Measurements from ENCODE around the gene TRIM52. TPM values are rescaled to one million over a fixed set of nuclear protein-coding genes. Genes with fewer than 3 reads are reported as not detected.

Gene TRIM52
- total RNA-seq, result 3.6 and 5.4 TPM in 2 replicates

DNA sequence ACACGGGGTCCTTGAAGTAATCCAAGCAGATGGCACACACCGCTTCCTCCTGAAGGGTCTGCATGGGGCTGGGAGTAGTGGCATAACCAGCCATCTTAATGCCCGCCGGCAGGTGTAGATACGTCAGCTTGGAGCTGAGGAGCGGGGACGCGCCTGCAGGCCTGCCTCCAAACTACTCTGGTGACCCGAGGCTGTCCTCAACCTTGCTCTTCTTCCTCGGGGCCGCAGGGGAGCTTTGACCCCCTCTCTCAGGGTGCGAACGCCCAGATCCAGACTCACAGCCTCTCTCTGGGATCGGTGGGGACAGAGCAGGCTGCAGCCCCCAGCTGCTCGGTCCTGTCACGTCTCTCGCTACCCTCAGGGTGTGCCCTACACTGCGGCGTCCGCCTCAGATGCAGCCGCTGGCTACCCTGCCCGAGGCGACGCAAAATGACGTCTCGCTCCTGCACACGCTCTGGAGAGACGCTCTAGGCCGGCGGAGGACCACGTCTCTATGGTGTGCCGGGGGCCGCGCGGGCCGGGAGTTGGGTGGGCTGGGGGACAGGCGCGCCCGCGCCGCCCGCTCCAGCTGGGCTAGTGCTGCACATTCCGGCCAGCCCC lies at the start of gene TRIM52:
Gene TRIM52, minus strand, starts transcription at position 424 of the 600 bp plus-strand sequence. Its CDS starts 330 bp downstream, at position 94.

GRCh38 chr5:181243564-181244343 lies 17.2 kb downstream of the TRIM52 start, which contains the start of gene RACK1:
Gene RACK1, minus strand, starts transcription at chr5:181243906. Its CDS starts 106 bp downstream, at chr5:181243800.

GRCh38 chr5:181223058-181223728 lies 37.8 kb downstream of the TRIM52 start, which contains the start of gene TRIM41:
Gene TRIM41, plus strand, starts transcription at chr5:181223281. Its CDS starts 719 bp downstream, at chr5:181224000.

Other genes starting within 250 kb of the TRIM52 start
- 0.05 TPM in 1 of 2 replicates, not detected in the other for gene BTNL9, start 220.9 kb downstream of the TRIM52 start, total RNA-seq
- not detected in 2 replicates for gene OR2V1, start 130.0 kb downstream of the TRIM52 start, total RNA-seq
- not detected in 2 replicates for gene OR2V2, start 113.6 kb downstream of the TRIM52 start, total RNA-seq
- 13.6 and 16.6 TPM in 2 replicates for gene TRIM7, start 55.9 kb downstream of the TRIM52 start, total RNA-seq
- gene TRIM41, start 37.9 kb downstream of the TRIM52 start, total RNA-seq, result 7.2 and 8.1 TPM in 2 replicates
- gene RACK1, start 17.2 kb downstream of the TRIM52 start, total RNA-seq, result 2,174 and 2,547 TPM in 2 replicates
- not detected in 2 replicates for gene OR4F3, start 106.1 kb upstream of the TRIM52 start, total RNA-seq

Data from mammary microvascular endothelial cell (primary cell).